ENCODE measurements around the gene ALDH7A1.
"Not testable (repeated sequence)": the region's sequence is repeated elsewhere in the genome, so short reads cannot be mapped to it uniquely, and the experiment has no call there.

The ALDH7A1 gene

DNA sequence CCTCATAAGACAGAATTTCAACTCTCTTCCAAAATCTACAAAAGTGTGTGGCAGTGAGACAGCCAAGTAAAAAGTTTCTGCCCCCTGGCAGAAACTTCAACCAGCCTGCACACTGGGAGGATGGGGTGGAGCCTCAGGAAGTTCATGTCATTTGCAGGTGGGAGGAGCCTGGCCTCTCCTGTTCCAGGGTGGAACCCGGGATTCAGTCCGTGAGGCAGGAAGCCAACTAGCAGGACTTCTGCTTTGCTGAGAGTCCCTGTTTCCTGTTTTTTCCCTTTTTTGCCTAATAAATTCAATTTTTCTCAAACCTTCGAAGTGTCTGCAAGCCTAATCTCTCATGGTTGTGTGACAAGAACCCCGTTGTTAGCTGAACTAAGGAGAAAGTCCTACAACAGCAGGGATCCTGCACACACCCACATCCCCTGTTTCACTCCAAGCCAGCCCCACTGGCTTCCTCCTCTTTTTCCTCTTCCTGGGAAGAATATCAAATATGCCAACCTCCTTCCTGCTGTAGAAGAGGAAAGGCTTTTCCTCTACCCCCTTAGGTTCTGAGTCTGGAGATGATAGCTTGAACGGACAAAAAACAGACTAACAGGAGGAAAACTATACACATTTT lies 69.3 kb downstream of the ALDH7A1 start:
- peak; percentile 81 to 87 for DNase-seq
- peak overlapping the region; percentile 43 to 69 for H3K27ac ChIP-seq
- intact Hi-C loops (cut with DNase I; ENCODE audit: low total_unique reads) = no loop called here

DNA sequence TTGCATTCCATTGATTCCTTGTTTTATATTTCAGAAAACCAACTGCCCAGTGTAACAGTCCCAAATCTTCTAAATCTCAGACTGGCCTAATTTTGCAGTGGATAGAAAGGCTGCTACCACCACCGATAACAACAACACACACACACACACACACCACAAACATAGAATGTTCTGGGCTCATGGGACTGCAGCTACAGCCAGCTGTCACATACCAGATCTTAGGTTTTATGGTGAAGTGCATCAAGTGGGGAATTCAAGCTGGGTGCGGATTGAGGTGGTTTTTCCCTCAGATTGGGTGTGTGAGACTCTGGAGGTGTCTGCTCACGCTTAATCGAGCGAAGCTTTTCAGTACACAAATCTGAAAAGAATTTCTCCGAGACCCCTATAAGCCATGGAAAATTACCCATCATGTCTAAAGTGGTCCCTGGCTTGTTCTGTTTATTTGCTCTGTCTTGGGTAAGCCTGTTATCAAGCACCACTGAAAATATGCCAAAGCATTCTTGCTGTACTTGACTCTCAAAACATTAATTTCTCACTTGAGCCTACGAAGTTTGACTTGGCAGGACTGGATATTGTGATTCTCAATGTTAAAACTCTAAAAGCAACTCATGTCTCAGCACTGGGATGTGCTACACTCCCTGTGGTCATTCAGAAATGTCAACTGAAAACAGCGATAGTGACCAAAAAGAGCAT lies 71.1 kb downstream of the ALDH7A1 start:
- peaks cover 0 to 50% (median 42%) of the 10 kb centered on the region in 4 donors for H3K4me1 ChIP-seq
- H3K27ac ChIP-seq = peak overlapping the region; percentile 43 to 69
- DNase-seq = no peak
- no peak overlapping the region for H3K4me3 ChIP-seq
- TF ChIP-seq, protein P1, sequence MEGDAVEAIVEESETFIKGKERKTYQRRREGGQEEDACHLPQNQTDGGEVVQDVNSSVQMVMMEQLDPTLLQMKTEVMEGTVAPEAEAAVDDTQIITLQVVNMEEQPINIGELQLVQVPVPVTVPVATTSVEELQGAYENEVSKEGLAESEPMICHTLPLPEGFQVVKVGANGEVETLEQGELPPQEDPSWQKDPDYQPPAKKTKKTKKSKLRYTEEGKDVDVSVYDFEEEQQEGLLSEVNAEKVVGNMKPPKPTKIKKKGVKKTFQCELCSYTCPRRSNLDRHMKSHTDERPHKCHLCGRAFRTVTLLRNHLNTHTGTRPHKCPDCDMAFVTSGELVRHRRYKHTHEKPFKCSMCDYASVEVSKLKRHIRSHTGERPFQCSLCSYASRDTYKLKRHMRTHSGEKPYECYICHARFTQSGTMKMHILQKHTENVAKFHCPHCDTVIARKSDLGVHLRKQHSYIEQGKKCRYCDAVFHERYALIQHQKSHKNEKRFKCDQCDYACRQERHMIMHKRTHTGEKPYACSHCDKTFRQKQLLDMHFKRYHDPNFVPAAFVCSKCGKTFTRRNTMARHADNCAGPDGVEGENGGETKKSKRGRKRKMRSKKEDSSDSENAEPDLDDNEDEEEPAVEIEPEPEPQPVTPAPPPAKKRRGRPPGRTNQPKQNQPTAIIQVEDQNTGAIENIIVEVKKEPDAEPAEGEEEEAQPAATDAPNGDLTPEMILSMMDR (IDR thresholded peaks at IDR 0.05) = no peak
- intact Hi-C loops (cut with DNase I; ENCODE audit: low total_unique reads) = no loop called here
- H3K9me3 ChIP-seq = no peaks in the 10 kb centered on the region
- no peaks in the 10 kb centered on the region for H3K36me3 ChIP-seq
- no peaks in the 10 kb centered on the region for H3K27me3 ChIP-seq

More for the DNA sequence above, 69.3 kb downstream of the ALDH7A1 start:
- Histone ChIP-seq H3K27me3 (no peaks in the 10 kb centered on the region), H3K36me3 (no peaks in the 10 kb centered on the region), H3K4me3 (no peak overlapping the region), H3K9me3 (no peaks in the 10 kb centered on the region), H3K4me1 (peaks cover 0 to 32% (median 27%) of the 10 kb centered on the region in 4 donors)
- TF ChIP-seq, protein P1 (IDR thresholded peaks at IDR 0.05) = no peak

DNA sequence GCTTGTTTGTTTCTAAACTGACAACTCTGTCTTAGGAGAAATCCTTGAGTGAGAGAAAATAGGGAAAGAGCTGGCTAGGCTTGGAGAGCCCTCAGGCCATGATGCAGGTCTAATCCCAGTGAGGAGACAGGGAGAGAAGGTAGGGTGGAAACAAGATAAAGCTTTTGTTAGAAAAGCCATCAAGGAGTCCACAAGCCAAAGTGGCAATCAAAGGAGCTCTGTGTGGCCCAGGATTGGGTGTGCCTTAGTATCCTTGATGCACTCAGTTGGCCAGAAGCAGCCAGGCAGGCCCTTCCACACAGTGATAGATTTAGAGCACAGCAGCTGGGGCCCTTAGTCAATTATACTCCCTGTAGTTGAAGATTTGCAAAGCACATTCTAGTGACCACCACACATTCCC lies 73.9 kb downstream of the ALDH7A1 start:
- Histone ChIP-seq H3K27me3 (no peaks in the 10 kb centered on the region), H3K36me3 (no peaks in the 10 kb centered on the region), H3K4me1 (peaks cover 0 to 54% (median 43%) of the 10 kb centered on the region in 4 donors), H3K27ac (peak overlapping the region in 1 of 2 donors; percentile 62), H3K9me3 (no peaks in the 10 kb centered on the region), H3K4me3 (no peak overlapping the region)
- intact Hi-C loops (cut with DNase I; ENCODE audit: low total_unique reads) = no loop called here
- TF ChIP-seq, protein P1 (IDR thresholded peaks at IDR 0.05) = no peak
- DNase-seq = no peak

DNA sequence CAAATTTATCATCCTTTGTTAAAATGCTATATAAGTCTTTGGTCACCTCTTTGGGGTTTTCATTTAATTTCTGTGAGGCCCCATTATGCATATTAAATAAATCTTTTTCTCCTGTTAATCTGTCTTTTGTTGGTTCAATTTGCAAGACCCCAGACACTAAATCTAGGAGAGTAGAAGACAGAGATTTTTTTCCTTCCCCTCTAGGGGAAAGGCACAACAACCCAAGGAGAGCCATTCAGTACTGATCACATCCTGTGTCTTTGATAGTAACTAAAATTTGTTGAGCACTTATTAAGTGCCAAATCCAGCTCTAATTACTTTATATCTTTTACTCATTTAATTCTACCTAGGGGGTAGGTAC lies 74.4 kb downstream of the ALDH7A1 start:
- no peak for DNase-seq

DNA sequence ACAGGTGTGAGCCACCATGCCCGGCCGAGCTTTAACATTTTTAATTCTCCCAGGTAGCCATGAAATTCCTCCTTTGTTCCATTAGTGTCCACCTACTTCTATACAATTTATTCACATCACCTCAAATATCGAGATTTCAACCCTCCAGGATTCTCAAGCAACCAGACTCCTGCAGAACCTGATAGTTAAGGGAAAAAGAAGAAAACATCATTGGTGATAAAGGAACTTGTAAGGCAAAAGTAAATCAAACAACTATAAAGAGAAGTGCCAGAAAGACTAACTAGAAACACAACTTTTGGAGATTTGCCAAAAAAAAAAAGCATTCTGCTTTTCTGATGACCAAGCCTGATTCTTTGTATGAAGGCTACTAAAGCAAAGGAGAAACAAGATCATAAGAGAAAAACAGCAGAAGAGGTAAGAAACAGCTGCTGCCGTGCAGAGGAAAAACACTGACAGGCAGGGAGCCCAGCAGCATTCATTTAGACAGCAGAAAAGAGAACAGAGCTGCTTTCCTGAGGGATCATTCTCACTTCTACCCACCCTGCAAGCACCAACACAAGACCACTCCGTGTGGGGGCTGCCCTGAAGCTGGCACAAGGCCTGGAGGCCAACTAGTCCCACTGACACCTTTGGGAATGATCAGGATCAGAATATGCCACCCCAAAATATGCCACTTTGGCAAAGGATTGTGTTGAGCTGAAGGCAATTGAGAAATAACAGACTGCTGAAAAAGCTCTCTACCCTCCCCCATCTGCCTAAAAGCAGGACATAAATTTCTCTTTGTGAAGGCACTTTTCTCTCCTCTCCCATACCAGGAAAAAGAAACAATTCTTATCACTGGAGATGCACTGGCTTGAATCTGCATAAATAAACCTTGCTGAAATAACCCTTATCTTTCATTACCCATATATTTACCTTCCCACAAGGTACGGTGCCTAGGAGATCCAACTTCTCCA lies 75.1 kb downstream of the ALDH7A1 start:
- peaks cover 0 to 44% (median 34%) of the 10 kb centered on the region in 4 donors for H3K4me1 ChIP-seq
- no peak for DNase-seq
- intact Hi-C loops (cut with DNase I; ENCODE audit: low total_unique reads) = no loop called here
- H3K27ac ChIP-seq = peak overlapping the region; percentile 31 to 62
- peak overlapping the region; percentile 3 to 21 for H3K4me3 ChIP-seq
- H3K9me3 ChIP-seq = no peaks in the 10 kb centered on the region
- TF ChIP-seq, protein P1 (IDR thresholded peaks at IDR 0.05) = no peak
- H3K36me3 ChIP-seq = no peaks in the 10 kb centered on the region
- no peaks in the 10 kb centered on the region for H3K27me3 ChIP-seq

More for the DNA sequence above, 74.4 kb downstream of the ALDH7A1 start:
- peak overlapping the region; percentile 31 to 62 for H3K27ac ChIP-seq
- TF ChIP-seq, protein P1 (IDR thresholded peaks at IDR 0.05) = no peak
- peaks cover 0 to 49% (median 38%) of the 10 kb centered on the region in 4 donors for H3K4me1 ChIP-seq
- no peaks in the 10 kb centered on the region for H3K36me3 ChIP-seq
- no peaks in the 10 kb centered on the region for H3K9me3 ChIP-seq
- no peak overlapping the region for H3K4me3 ChIP-seq
- no peaks in the 10 kb centered on the region for H3K27me3 ChIP-seq
- intact Hi-C loops (cut with DNase I; ENCODE audit: low total_unique reads) = no loop called here

DNA sequence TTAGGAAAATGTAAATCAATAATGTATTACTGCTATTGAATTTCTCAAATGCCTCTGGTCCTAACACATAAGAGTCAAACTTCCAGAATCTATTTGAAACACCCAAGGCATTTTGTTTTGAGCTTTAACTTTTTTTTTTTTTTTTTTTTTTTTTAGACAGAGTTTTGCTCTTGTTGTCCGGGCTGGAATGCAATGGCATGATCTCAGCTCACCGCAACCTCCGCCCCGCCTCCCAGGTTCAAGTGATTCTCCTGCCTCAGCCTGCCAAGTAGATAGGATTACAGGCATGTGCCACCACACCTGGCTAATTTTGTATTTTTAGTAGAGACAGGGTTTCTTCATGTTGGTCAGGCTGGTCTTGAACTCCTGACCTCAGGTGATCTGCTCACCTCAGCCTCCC lies 75.8 kb downstream of the ALDH7A1 start:
- intact Hi-C loops (cut with DNase I; ENCODE audit: low total_unique reads); H3K4me3 ChIP-seq; H3K27me3 ChIP-seq; H3K9me3 ChIP-seq; DNase-seq; H3K36me3 ChIP-seq: not testable (repeated sequence)
- H3K27ac ChIP-seq = peak overlapping the region; percentile 31 to 62
- H3K4me1 ChIP-seq = peaks cover 0 to 44% (median 28%) of the 10 kb centered on the region in 4 donors

Measured in tibial artery (tissue), 4 donors.